Smooth muscle cell (in vitro differentiated cells): ENCODE measurements around the gene SGCE. TPM values are rescaled to one million over a fixed set of nuclear protein-coding genes. Genes with fewer than 3 reads are reported as not detected.

ENCODE experiments used
- DNase-seq: peaks from one replicate; lab custom pipeline; 2025; ENCODE audit not compliant: unreplicated experiment; lab: John Stamatoyannopoulos, UW
- H2AFZ ChIP-seq: fragments of 200-600 bp; sonication (generic); 2 replicates; pipeline ENCODE4 v1.6.0; 2016; ENCODE audit warnings: antibody characterized with exemption, low read depth, mild to moderate bottlenecking
- H3F3A ChIP-seq: fragments of 200-600 bp; sonication (generic); 2 replicates; pipeline ENCODE4 v1.6.0; 2017; ENCODE audit warnings: antibody characterized with exemption, low read depth
- H3K27ac ChIP-seq: fragments of 200-600 bp; sonication (generic); 2 replicates; pipeline ENCODE4 v1.5.1; 2016; ENCODE audit warnings: low read depth, mild to moderate bottlenecking
- H3K27me3 ChIP-seq: fragments of 200-600 bp; sonication (generic); 2 replicates; pipeline ENCODE4 v1.6.1; 2016; ENCODE audit warnings: low read depth, mild to moderate bottlenecking
- H3K36me3 ChIP-seq: fragments of 200-600 bp; sonication (generic); 2 replicates; pipeline ENCODE4 v1.5.1; 2016; ENCODE audit warnings: low read depth
- H3K4me1 ChIP-seq: fragments of 200-600 bp; sonication (generic); 2 replicates; pipeline ENCODE4 v1.5.1; 2016; ENCODE audit warnings: low read depth
- H3K4me2 ChIP-seq: fragments of 200-600 bp; sonication (generic); 2 replicates; pipeline ENCODE4 v1.6.0; 2016; ENCODE audit warnings: mild to moderate bottlenecking
- H3K4me3 ChIP-seq: fragments of 200-600 bp; sonication (generic); 2 replicates; pipeline ENCODE4 v1.5.1; 2016; ENCODE audit warnings: mild to moderate bottlenecking
- H3K79me2 ChIP-seq: fragments of 200-600 bp; sonication (generic); 2 replicates; pipeline ENCODE4 v1.6.0; 2016; ENCODE audit warnings: low read depth, mild to moderate bottlenecking
- H3K9ac ChIP-seq: fragments of 200-600 bp; sonication (generic); 2 replicates; pipeline ENCODE4 v1.6.0; 2016; ENCODE audit warnings: low read depth
- H3K9me3 ChIP-seq: fragments of 200-600 bp; sonication (generic); replicated peaks from 2 replicates; pipeline ENCODE4 v1.5.1; 2016; ENCODE audit warnings: low read depth
- H4K20me1 ChIP-seq: fragments of 200-600 bp; sonication (generic); 2 replicates; pipeline ENCODE4 v1.6.0; 2016; ENCODE audit warnings: low read depth
- WGBS: methylation state at CpG from one replicate; pipeline ENCODE4 v1.1.7; 2016; ENCODE audit warnings: low lambda C conversion rate; 5-methylcytosine and 5-hydroxymethylcytosine counted together
- polyA plus RNA-seq: library from polyadenylated mRNA; unstranded; fragments of >200 nt; fragmentation: Nextera tagmentation; extraction: Ambion mirVana; gene quantifications from 2 replicates; pipeline ENCODE4 v1.2.1, GENCODE V29; 2016
- total RNA-seq: library from RNA; depleted of rRNA; stranded (reverse); fragments of >200 nt; gene quantifications from 2 replicates; pipeline ENCODE4 v1.2.3, GENCODE V29; 2014
- TF ChIP-seq, protein P1 (sequence below): fragments of 200-600 bp; sonication (generic); IDR thresholded peaks from 2 replicates; pipeline ENCODE4 v1.5.1; 2017; ENCODE audit warnings: borderline replicate concordance, mild to moderate bottlenecking, antibody characterized with exemption; ENCODE audit not compliant: insufficient read depth, poor library complexity, severe bottlenecking

SGCE gene
- total and polyA plus RNA-seq, 2 experiments from 2014 or later, result 87.1 to 123 TPM

GRCh38 chr7:94561841-94562514, 94.0 kb downstream of the SGCE start:
- no peak overlapping the region for H3K4me3 ChIP-seq
- DNase-seq, result no peak
- H3K36me3 ChIP-seq, result no peaks in the 10 kb centered on the region
- no peaks in the 10 kb centered on the region for H3F3A ChIP-seq
- 91% methylated on average over 2 of the region's 2 CpGs for WGBS
- no peak overlapping the region for H3K27ac ChIP-seq
- H3K9ac ChIP-seq, result no peak overlapping the region
- H2AFZ ChIP-seq, result no peak overlapping the region
- no peaks in the 10 kb centered on the region for H3K4me1 ChIP-seq
- TF ChIP-seq, protein P1, sequence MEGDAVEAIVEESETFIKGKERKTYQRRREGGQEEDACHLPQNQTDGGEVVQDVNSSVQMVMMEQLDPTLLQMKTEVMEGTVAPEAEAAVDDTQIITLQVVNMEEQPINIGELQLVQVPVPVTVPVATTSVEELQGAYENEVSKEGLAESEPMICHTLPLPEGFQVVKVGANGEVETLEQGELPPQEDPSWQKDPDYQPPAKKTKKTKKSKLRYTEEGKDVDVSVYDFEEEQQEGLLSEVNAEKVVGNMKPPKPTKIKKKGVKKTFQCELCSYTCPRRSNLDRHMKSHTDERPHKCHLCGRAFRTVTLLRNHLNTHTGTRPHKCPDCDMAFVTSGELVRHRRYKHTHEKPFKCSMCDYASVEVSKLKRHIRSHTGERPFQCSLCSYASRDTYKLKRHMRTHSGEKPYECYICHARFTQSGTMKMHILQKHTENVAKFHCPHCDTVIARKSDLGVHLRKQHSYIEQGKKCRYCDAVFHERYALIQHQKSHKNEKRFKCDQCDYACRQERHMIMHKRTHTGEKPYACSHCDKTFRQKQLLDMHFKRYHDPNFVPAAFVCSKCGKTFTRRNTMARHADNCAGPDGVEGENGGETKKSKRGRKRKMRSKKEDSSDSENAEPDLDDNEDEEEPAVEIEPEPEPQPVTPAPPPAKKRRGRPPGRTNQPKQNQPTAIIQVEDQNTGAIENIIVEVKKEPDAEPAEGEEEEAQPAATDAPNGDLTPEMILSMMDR, result no peak
- no peaks in the 10 kb centered on the region for H3K27me3 ChIP-seq
- no peaks in the 10 kb centered on the region for H4K20me1 ChIP-seq
- no peak overlapping the region for H3K4me2 ChIP-seq
- H3K79me2 ChIP-seq, result no peaks in the 10 kb centered on the region
- no peaks in the 10 kb centered on the region for H3K9me3 ChIP-seq

DNA sequence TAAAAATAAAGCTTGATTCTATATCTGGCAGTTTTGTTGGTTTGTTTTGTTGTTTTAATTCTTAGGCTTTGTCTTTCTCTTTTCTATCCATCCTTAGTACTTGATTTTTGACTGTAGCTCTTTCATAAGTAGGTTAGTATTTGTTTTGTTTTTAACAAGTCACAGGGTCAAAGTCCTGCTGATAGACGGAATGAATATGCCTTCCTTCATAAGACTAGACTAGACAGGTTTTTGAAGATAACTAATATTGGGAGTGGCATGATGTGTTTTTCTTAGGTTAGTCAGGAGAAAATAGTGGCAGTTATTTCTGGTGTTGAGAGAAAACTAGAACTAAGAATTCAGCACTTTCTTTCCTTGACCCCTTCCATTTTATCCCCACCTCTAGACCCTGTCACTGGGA, 96.0 kb downstream of the SGCE start:
- H2AFZ ChIP-seq, result no peak overlapping the region

DNA sequence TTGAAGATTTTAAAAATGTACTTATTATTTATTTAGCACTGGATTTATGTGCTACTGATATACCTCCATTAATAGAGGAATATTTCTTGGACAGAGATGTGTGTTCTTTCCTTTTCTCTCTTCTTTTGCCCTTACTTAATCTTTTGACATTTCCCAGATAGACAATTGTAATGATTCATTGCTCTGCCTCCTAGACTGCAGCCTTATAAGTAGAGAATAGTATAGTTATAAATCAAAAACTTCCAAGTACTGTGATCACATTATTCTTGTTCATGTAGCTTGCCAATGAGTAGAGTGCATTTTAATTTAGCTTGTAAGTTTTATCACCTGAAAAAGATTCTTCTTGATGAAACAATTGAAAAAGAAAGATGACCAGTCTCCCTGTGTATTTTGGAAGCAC, 98.7 kb downstream of the SGCE start:
- TF ChIP-seq, protein P1, result no peak

More for the DNA sequence above, 96.0 kb downstream of the SGCE start:
- TF ChIP-seq, protein P1, result no peak
- Histone ChIP-seq H3K79me2 (no peaks in the 10 kb centered on the region), H3K36me3 (peaks cover 5% of the 10 kb centered on the region), H3K4me1 (no peaks in the 10 kb centered on the region), H3K9ac (no peak overlapping the region), H3K9me3 (no peaks in the 10 kb centered on the region), H3K4me3 (no peak overlapping the region), H3K27ac (no peak overlapping the region), H3K4me2 (no peak overlapping the region), H4K20me1 (no peaks in the 10 kb centered on the region), H3K27me3 (no peaks in the 10 kb centered on the region), H3F3A (no peaks in the 10 kb centered on the region)
- no peak for DNase-seq
- 87% methylated on average over 1 of the region's 1 CpG for WGBS

DNA sequence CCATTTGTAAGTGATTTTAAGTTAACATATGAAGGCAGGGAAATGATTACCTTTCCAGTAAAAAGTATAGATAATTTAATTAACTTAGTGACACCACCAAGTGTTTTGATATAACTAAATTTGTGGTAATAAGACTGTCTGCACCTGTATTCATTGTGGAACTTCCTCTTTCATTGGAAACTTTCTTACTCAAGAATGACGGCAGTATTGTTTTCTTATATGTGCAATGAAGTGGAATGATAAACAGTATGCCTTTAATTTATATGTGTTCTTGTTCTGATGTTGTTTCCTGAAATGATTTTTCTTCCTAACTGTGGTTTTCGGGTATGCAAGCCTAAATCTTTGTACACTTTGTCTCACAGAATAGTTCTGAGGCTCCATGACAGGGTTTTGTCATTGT, 99.9 kb downstream of the SGCE start:
- no peaks in the 10 kb centered on the region for H3K9me3 ChIP-seq
- no peaks in the 10 kb centered on the region for H3K4me1 ChIP-seq
- no peak overlapping the region for H3K27ac ChIP-seq
- no peak overlapping the region for H3K4me3 ChIP-seq
- H3K9ac ChIP-seq, result no peak overlapping the region
- no peak overlapping the region for H3K4me2 ChIP-seq
- H3K79me2 ChIP-seq, result no peaks in the 10 kb centered on the region
- TF ChIP-seq, protein P1, result no peak
- H3F3A ChIP-seq, result no peaks in the 10 kb centered on the region
- H3K27me3 ChIP-seq, result no peaks in the 10 kb centered on the region
- H3K36me3 ChIP-seq, result peaks cover 5% of the 10 kb centered on the region
- no peaks in the 10 kb centered on the region for H4K20me1 ChIP-seq
- no peak overlapping the region for H2AFZ ChIP-seq
- 91% methylated on average over 2 of the region's 2 CpGs for WGBS
- no peak for DNase-seq

More for the DNA sequence above, 98.7 kb downstream of the SGCE start:
- Histone ChIP-seq H3K4me3 (no peak overlapping the region), H3F3A (no peaks in the 10 kb centered on the region), H3K4me1 (no peaks in the 10 kb centered on the region), H4K20me1 (no peaks in the 10 kb centered on the region), H3K79me2 (no peaks in the 10 kb centered on the region), H3K27ac (no peak overlapping the region), H3K9ac (no peak overlapping the region), H3K9me3 (no peaks in the 10 kb centered on the region), H2AFZ (no peak overlapping the region), H3K27me3 (no peaks in the 10 kb centered on the region), H3K36me3 (peaks cover 5% of the 10 kb centered on the region), H3K4me2 (no peak overlapping the region)
- no peak for DNase-seq
